Hepatocyte (in vitro differentiated cells): Measurements from ENCODE around the gene EPAS1.

Experiments
- EZH2 ChIP-seq: fragments of 200-600 bp; sonication (generic); IDR thresholded peaks from 2 replicates; pipeline ENCODE4 v1.6.1; 2016; ENCODE audit warnings: antibody characterized with exemption, mild to moderate bottlenecking, borderline replicate concordance
- TF ChIP-seq, protein P1 (sequence below): fragments of 200-600 bp; sonication (generic); IDR thresholded peaks from 2 replicates; pipeline ENCODE4 v1.5.1; 2016; ENCODE audit warnings: antibody characterized with exemption, mild to moderate bottlenecking; ENCODE audit not compliant: poor library complexity

DNA sequence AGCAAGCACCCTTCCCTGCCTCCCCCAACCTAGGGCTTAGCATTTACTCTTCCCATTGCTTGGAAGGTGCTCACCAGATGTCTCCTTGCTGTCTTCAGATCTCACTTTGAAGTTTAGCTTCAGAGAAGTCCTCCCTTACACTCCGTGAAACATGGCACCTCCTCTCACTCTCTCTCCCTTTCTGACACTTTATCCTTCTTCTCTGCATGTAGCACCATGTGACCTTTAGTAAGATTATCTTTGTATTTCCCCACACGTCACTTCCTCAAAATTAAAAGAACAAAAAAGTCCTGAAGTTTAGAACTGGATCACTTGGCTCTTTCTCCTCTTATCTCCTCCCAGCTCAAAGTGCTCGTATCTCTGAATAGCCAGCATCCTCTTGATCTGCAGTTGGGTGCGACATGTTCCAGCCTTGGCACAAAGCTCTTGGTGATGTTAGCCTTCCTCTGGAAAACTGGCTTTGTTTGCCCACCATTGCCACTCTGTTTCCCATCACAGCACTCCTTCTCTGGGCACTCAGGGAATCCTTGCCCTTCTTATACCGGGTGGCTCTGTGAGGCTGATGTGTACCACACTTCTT, 40.6 kb upstream of the EPAS1 start:
- TF ChIP-seq, protein P1, sequence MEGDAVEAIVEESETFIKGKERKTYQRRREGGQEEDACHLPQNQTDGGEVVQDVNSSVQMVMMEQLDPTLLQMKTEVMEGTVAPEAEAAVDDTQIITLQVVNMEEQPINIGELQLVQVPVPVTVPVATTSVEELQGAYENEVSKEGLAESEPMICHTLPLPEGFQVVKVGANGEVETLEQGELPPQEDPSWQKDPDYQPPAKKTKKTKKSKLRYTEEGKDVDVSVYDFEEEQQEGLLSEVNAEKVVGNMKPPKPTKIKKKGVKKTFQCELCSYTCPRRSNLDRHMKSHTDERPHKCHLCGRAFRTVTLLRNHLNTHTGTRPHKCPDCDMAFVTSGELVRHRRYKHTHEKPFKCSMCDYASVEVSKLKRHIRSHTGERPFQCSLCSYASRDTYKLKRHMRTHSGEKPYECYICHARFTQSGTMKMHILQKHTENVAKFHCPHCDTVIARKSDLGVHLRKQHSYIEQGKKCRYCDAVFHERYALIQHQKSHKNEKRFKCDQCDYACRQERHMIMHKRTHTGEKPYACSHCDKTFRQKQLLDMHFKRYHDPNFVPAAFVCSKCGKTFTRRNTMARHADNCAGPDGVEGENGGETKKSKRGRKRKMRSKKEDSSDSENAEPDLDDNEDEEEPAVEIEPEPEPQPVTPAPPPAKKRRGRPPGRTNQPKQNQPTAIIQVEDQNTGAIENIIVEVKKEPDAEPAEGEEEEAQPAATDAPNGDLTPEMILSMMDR: no peak
- TF ChIP-seq EZH2: no peak
